Measurements from ENCODE around the gene OPRM1.

Gene OPRM1

DNA sequence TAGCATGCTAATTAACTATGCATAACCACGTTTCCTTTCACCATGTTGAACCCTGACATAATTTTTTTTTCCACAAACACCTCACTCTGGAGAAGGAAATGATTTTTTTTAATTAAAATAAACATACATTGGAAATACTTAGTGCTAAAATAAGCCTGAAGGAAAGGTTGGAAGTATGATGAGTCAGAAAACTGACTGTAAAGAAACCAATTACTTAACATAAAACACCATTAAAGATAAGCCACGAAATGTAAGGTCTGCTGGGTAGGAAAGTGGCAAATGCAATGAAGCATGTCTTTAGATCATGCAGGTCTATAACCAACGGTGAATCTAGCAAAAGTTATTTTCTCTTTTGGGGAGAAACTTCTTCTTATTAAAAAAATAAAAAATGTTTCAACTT, 47.5 kb downstream of the OPRM1 start:
- no peak for DNase-seq

GRCh38 chr6:154092326-154092962, 53.4 kb downstream of the OPRM1 start:
- no peak for DNase-seq

DNA sequence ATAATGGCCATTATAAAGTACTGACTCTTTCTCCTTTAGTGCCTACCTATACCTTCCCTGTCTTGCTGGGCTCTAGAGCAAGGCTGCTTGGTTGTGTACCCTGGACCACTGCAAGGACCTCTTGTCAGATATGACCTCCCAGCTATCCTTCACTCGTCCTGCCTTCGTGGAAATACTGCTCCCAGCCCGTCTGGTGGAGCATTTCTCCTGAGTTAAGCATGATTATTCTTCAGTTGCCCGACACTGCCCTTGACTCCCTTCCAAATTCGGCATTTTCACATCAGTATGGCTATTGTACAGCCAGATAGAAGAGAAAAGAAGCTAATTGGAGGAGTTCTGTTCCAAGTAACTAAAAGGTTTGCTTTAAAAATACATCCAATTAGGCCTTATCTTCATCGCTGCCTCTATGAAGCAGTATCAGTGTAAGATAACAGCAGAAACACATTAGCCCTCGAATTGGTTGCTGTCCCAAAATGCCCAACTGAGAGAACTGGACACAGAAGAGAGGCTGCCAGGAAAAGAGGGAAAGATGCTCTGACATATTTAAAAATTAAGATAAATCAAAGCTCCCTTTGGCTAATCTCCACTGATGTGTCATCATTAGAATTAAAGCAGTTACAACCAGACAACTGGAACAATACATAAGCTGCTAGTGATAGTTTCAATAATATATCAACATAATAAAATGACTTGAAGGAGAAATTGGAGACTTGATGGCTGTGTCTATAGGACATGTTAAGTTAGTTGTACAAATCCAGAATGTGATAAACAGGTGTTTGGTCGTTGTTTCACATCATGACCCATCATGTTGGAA, 54.4 kb downstream of the OPRM1 start:
- DNase-seq = no peak

DNA sequence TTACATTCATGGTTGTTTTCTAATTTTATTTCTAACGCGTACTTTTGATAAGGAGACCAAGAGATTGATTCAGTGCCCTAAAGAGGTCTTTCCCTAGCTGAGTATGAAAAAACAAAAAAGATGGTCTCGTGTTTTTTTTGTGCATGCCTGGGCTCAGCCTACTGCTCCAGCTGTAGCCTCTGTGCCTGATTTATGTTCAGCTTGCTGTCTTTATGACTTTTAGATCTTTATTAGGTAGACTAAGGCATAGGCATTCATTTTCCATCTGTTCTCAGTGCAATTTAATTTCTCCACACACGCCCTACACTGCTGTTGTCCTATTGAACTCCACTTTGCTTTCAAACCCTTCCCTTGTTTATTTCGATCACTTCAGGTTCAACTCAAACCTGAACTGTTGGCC, 56.5 kb downstream of the OPRM1 start:
- DNase-seq = no peak

DNA sequence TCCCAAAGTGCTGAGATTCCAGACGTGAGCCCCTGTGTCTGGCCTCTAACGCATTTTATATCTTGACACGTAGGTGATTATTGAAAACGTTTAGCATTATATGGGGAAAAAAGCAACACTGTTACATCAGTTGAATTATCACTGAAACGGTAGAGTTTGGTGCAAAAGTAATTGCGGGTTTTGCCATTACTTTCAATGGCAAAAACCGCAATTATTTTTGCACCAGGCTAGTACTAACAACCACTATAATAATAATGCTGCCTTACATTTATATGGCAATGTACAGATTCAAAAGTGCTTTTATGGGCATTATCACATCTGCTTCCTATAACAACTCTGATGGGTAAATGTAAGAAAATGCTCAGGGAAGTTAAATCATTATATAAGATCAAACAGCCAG, 57.3 kb downstream of the OPRM1 start:
- DNase-seq = no peak

- DNase-seq = no peak
Measured at GRCh38 chr6:154096834-154097233, 57.8 kb downstream of the OPRM1 start.

DNA sequence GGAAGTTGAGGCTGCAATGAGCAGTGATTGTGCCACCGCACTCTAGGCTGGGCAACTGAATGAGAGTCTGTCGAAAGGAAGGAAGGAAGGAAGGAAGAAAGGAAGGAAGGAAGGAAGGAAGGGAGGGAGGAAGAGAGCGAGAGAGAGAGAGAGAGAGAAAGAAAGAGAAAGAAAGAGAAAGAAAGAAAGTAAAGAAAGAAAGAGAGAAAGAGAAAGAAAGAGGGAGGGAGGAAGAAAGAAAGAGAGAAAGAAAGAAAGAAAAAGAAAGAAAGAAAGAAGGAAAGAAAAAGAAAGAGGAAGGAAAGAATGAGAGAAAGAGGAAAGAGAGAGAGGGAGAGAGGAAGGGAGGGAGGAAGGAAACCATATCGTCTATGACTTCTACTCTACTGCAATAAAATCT, 60.2 kb downstream of the OPRM1 start:
- no peak for DNase-seq

DNA sequence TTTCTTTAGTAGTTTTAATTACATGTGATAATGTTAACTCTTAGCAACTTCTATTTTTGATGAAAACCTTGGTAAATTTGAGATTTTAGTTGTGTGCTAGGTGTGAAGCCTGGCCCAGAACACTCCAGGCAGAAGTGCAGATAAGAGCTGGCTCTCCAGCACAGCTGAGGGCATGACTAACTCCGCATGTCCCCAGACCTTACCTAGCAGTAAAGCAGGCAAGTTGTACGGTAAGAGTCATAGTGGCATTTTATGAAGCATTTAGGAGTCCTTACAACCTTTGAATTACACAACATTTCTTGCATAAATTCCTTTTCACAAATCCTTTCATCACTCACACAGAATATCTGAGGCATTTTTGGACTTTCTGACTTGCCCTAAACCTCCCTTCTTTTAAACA, 67.2 kb downstream of the OPRM1 start:
- DNase-seq = no peak

DNA sequence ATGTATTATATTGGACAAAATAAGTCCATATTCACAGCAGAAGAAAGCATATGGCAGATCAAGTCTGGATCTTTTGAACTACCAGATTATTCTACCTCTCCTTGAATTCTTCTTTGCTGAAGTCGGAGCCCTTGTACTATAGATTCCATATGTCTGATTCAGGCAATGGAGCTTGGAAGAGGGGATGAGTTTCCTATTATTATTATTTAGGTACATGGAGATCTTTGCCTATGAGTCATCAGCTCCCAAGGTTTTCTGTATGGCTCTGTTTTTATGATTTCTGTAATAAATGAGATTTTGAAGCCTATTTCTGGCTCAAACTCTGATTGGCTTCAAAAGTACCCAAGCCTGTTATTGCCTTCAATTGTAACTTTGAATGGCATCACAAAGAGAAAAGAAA, 72.0 kb downstream of the OPRM1 start:
- DNase-seq = no peak

- no peak for DNase-seq
Measured at GRCh38 chr6:154112181-154112809, 73.3 kb downstream of the OPRM1 start.

DNA sequence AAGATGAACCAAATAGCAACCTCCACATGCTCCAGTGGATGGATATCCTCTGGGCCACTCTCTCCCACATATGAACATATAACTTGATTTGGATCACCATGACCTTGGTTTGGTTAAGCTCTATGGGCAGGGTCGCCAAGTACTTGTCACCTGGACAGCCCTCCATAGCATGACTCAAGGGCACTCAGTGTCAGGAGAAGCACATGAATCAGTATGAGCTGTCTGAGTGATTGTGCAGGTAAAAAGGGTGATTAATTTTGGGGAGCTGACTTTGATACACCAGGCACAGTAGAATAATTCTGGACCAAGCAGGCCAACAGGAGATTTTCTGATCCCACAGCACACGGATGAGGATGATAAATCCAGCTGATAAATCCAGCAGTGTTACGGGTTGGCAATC, 74.4 kb downstream of the OPRM1 start:
- DNase-seq = no peak

DNA sequence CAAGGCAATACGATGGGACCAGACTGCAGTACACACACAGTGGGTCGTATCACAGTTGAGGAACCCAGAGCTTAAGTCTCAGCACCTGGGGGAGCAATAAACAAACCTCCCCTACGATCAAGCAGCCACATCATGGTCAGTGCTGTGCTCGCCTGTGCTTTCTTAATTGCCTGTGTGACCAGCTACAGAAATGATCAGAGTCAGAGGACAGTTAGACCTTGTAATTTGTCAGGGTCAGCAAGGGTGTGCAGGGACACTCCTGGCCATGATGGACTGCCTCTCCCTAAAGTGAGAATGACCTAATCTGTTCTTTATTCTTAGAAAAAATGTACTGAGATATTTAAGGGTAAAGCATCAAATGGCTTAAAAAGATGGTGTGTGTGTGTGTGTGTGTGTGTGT, 78.4 kb downstream of the OPRM1 start:
- DNase-seq = no peak

- DNase-seq = no peak
Measured at GRCh38 chr6:154122195-154122925, 83.3 kb downstream of the OPRM1 start.

- DNase-seq = no peak
Measured at GRCh38 chr6:154123155-154123956, 84.3 kb downstream of the OPRM1 start.

DNA sequence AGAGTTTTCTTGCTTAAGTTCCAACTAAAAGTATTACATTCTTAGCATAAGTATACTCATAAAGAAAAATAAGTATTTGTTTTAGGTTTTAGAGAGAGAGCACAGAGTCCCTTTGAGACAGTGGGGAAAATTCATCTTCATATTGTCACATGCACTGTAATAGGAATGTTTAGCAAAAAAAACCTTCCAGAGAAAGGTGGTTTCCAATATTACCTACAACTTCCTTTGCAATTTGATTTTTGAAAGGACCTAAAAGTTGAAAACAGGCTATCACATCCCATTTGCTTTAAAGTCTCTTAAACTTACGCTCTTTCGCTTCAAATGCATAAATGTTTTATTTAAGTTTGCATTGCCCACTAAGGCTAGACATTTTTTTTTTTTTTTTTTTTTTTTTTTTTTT, 86.4 kb downstream of the OPRM1 start:
- DNase-seq = no peak

- no peak for DNase-seq
Measured at GRCh38 chr6:154127657-154128056, 88.6 kb downstream of the OPRM1 start.

- no peak for DNase-seq
Measured at GRCh38 chr6:154134471-154135147, 95.6 kb downstream of the OPRM1 start.

DNA sequence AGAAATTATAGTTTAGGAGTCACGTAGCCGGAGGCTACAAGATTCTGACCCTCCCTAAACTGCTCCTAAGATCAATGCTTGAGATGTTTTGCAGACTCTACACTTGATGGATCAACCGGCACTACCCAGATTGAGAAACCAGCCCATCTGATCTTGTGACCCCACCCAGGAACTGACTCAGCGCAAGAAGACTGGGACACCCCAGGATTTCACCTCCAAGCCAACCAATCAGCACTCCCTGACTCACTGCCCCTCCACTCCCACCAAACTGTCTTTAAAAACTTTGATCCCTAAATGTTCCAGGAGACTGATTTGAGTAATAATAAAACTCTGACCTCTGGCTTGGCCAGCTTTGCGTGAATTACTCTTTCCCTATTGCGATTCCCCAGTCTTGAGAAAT, 99.8 kb downstream of the OPRM1 start:
- DNase-seq = no peak

- DNase-seq = no peak
Measured at GRCh38 chr6:154139892-154140291, 100.9 kb downstream of the OPRM1 start.

GRCh38 chr6:154140743-154141142, 101.7 kb downstream of the OPRM1 start:
- no peak for DNase-seq

DNA sequence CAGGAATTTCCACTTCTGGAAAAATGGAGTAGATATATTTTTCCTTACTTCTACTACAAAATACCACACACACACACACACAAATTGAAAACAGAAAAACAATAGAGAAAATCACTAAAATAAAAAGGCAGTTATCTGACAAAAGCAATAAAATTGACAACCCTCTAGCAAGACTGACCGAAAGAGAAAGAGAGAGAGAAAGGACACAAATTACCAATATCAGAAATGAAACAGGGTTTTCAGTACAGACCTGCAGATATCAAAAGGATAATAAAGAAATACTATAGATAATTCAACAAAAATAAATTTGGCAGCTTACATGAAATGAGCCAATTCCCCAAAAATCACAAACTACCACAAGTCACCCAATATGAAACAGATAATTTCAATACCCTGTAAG, 104.7 kb downstream of the OPRM1 start:
- no peak for DNase-seq

GRCh38 chr6:154154389-154154967, 115.4 kb downstream of the OPRM1 start:
- peak; percentile 50 for DNase-seq
